Measurements from ENCODE around the gene EFEMP1. TPM values are rescaled to one million over a fixed set of nuclear protein-coding genes. Genes with fewer than 3 reads are reported as not detected.

EFEMP1 gene
- total and polyA plus RNA-seq, 10 of the 15 experiments (the other 5 are each of a cell fraction or from before 2014, with no cell fraction given) = 0.27 to 1.2 (median 0.35) TPM; not detected in 6

DNA sequence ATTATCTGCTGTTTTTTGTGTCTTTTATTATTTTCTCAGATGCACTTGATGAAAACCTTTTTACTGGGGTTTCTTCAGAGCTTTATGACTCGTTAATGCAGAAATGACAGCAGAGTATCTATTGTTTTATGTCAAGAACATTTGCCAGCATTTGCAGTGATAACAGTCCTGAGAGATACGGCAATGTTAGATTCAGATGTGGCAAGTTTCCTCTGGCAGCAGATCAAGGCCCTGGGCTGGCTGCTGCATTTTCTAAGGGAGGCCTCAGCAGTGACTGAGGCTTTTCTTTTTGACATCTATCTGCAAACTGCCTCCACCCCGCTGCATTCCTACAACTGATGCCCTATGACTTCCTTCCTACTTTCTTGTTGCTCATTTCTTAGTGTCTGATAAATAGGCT, 40.2 kb downstream of the EFEMP1 start (continued):
- TF ChIP-seq, protein P1, sequence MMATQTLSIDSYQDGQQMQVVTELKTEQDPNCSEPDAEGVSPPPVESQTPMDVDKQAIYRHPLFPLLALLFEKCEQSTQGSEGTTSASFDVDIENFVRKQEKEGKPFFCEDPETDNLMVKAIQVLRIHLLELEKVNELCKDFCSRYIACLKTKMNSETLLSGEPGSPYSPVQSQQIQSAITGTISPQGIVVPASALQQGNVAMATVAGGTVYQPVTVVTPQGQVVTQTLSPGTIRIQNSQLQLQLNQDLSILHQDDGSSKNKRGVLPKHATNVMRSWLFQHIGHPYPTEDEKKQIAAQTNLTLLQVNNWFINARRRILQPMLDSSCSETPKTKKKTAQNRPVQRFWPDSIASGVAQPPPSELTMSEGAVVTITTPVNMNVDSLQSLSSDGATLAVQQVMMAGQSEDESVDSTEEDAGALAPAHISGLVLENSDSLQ (IDR thresholded peaks at IDR 0.05) = no peak

DNA sequence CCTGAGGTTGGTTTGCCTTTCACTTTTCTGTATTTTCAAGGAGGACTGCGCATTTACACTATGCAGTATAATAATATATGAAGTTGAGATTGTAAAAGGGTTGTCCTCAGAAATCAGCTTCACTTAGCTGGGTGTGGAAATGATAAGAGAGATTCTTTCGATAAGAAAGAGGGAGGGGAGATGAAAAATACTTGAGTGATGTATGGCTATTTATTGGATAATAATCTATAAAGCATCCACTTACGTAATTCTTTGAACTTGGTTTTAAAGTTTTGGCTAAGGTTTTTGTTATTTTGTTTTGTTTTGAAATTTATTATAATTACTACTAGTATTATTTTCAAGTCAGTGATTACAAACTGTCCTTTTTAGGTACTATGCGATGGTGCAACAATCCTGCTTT, 40.6 kb downstream of the EFEMP1 start:
- Histone ChIP-seq H3K9me3 (replicated peaks; ENCODE audit: control insufficient read depth, insufficient read depth, low read length) (no peaks in the 10 kb centered on the region), H3K27ac (ENCODE audit: control insufficient read depth, insufficient read depth) (no peak overlapping the region), H4K20me1 (ENCODE audit: control insufficient read depth, insufficient read depth) (no peaks in the 10 kb centered on the region), H3K27me3 (replicated peaks in 1 of 2; ENCODE audit: control insufficient read depth in 2 of 2, insufficient read depth in 2 of 2, low read length in 1 of 2) (no peaks in the 10 kb centered on the region; a peak in 2 of 4 replicates), H3K4me3 (no peak overlapping the region), H3K36me3 (ENCODE audit: control insufficient read depth in 2 of 2, insufficient read depth in 2 of 2, low read length in 1 of 2) (no peaks in the 10 kb centered on the region), H2AFZ (ENCODE audit: control insufficient read depth, low read depth, low read length) (no peak overlapping the region), H3K4me2 (ENCODE audit: control insufficient read depth, insufficient read depth) (no peak overlapping the region), H3K4me1 (ENCODE audit: control insufficient read depth, insufficient read depth, low read length) (no peaks in the 10 kb centered on the region), H3K79me2 (ENCODE audit: control insufficient read depth, insufficient read depth, low read length) (no peaks in the 10 kb centered on the region), H3K9ac (ENCODE audit: control insufficient read depth, insufficient read depth, low read length) (no peak overlapping the region)
- BruUV-seq (replicated peaks) = no TSS peak
- WGBS (ENCODE audit: insufficient coverage, insufficient replicate concordance, low lambda C conversion rate, missing lambda C conversion rate) = 53% methylated on average over 4 of the region's 4 CpGs
- POLR2A ChIA-PET = no interaction called here
- ATAC-seq = no peak
- SMC1A ChIA-PET (ENCODE audit: uncharacterized antibody, unreplicated experiment) = no interaction called here
- CTCF ChIA-PET = no interaction called here
- intact Hi-C loops (cut with micrococcal nuclease; ENCODE audit: unreplicated experiment) (no loop called here), in situ Hi-C loops (cut with MboI) (no loop called here)
- DNase-seq (ENCODE audit: low read depth, low spot score) = no peak
- RAD21 ChIA-PET (ENCODE audit: unreplicated experiment) = no interaction called here
- FAIRE-seq = no peak
- TF ChIP-seq, protein P2, sequence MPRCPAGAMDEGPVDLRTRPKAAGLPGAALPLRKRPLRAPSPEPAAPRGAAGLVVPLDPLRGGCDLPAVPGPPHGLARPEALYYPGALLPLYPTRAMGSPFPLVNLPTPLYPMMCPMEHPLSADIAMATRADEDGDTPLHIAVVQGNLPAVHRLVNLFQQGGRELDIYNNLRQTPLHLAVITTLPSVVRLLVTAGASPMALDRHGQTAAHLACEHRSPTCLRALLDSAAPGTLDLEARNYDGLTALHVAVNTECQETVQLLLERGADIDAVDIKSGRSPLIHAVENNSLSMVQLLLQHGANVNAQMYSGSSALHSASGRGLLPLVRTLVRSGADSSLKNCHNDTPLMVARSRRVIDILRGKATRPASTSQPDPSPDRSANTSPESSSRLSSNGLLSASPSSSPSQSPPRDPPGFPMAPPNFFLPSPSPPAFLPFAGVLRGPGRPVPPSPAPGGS (IDR thresholded peaks at IDR 0.05; ENCODE audit: borderline replicate concordance, insufficient read depth, low read depth, low read length, poor library complexity, severe bottlenecking) = no peak
- TF ChIP-seq ATF7 (IDR thresholded peaks at IDR 0.05; ENCODE audit: low read depth) = no peak
- TF ChIP-seq MEF2A (IDR thresholded peaks at IDR 0.05; ENCODE audit: insufficient read depth, low read depth, low read length) = no peak
- TF ChIP-seq DPF2 (IDR thresholded peaks at IDR 0.05) = no peak
- TF ChIP-seq, protein P3, sequence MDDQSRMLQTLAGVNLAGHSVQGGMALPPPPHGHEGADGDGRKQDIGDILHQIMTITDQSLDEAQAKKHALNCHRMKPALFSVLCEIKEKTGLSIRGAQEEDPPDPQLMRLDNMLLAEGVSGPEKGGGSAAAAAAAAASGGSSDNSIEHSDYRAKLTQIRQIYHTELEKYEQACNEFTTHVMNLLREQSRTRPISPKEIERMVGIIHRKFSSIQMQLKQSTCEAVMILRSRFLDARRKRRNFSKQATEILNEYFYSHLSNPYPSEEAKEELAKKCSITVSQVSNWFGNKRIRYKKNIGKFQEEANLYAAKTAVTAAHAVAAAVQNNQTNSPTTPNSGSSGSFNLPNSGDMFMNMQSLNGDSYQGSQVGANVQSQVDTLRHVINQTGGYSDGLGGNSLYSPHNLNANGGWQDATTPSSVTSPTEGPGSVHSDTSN (IDR thresholded peaks at IDR 0.05; ENCODE audit: insufficient replicate concordance, low read depth, low read length) = no peak
- no peak for TF ChIP-seq BHLHE40 (IDR thresholded peaks at IDR 0.05; ENCODE audit: borderline replicate concordance in 1 of 2, low read depth in 2 of 2, low read length in 1 of 2)
- TF ChIP-seq BACH1 (IDR thresholded peaks at IDR 0.05; ENCODE audit: borderline replicate concordance) = no peak
- TF ChIP-seq, protein P4, sequence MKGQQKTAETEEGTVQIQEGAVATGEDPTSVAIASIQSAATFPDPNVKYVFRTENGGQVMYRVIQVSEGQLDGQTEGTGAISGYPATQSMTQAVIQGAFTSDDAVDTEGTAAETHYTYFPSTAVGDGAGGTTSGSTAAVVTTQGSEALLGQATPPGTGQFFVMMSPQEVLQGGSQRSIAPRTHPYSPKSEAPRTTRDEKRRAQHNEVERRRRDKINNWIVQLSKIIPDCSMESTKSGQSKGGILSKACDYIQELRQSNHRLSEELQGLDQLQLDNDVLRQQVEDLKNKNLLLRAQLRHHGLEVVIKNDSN (IDR thresholded peaks at IDR 0.05; ENCODE audit: borderline replicate concordance, extremely low read length, insufficient read depth, low read depth, low read length) = no peak
- no peak for TF ChIP-seq SUPT20H (IDR thresholded peaks at IDR 0.05; ENCODE audit: borderline replicate concordance, control insufficient read depth, low read depth, low read length)
- TF ChIP-seq, protein P5, sequence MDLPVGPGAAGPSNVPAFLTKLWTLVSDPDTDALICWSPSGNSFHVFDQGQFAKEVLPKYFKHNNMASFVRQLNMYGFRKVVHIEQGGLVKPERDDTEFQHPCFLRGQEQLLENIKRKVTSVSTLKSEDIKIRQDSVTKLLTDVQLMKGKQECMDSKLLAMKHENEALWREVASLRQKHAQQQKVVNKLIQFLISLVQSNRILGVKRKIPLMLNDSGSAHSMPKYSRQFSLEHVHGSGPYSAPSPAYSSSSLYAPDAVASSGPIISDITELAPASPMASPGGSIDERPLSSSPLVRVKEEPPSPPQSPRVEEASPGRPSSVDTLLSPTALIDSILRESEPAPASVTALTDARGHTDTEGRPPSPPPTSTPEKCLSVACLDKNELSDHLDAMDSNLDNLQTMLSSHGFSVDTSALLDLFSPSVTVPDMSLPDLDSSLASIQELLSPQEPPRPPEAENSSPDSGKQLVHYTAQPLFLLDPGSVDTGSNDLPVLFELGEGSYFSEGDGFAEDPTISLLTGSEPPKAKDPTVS (IDR thresholded peaks at IDR 0.05; ENCODE audit: low read depth, low read length) = no peak
- TF ChIP-seq, protein P6, sequence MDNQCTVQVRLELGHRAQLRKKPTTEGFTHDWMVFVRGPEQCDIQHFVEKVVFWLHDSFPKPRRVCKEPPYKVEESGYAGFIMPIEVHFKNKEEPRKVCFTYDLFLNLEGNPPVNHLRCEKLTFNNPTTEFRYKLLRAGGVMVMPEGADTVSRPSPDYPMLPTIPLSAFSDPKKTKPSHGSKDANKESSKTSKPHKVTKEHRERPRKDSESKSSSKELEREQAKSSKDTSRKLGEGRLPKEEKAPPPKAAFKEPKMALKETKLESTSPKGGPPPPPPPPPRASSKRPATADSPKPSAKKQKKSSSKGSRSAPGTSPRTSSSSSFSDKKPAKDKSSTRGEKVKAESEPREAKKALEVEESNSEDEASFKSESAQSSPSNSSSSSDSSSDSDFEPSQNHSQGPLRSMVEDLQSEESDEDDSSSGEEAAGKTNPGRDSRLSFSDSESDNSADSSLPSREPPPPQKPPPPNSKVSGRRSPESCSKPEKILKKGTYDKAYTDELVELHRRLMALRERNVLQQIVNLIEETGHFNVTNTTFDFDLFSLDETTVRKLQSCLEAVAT (IDR thresholded peaks at IDR 0.05) = no peak
- no peak for TF ChIP-seq ZNF622 (IDR thresholded peaks at IDR 0.05)
- no peak for TF ChIP-seq HDAC6 (IDR thresholded peaks at IDR 0.05; ENCODE audit: unreplicated experiment)
- no peak for TF ChIP-seq ZNF217 (IDR thresholded peaks at IDR 0.05)
